GM21423 (cell line): ENCODE data around the gene CNN3.
A peak's percentile ranks its signal among the peaks of the same experiment; 100 is the strongest.

Experiments
- ATAC-seq: cut with Tn5 transposase; IDR thresholded peaks from one replicate; pipeline ENCODE4 v1.9.1; 2021; ENCODE audit warnings: mild to moderate bottlenecking, moderate library complexity; ENCODE audit not compliant: unreplicated experiment

Gene CNN3

DNA sequence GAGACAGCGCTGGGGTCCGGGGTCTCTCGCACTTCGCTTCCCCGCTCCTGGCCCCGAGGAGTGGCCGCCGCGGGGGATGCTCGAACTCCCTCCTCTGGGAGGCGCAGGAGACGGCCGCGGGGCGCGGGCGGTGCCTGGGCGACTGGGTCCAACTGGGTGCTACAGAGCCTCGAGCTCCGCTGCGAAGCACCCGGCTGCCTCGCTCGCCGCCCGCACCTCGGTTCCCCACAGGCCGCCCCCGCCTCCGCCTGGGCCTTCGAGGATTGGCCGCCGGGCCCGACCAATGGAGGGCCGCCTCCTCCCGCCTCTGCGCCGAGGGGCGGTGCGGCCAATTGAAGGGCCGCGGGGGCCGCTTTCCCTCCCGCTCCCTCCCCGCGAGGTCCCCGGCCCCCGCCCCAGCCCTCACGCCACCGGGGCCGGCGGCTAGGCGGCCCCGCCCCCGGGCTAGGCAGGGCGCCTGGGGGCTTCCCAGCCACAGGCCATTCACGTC is at the start of gene CNN3:
CNN3 (minus strand) TSS at position 196 of the 490 bp plus-strand sequence. CDS start 216 bp downstream, outside the sequence.
- peak; percentile 90 for ATAC-seq

DNA sequence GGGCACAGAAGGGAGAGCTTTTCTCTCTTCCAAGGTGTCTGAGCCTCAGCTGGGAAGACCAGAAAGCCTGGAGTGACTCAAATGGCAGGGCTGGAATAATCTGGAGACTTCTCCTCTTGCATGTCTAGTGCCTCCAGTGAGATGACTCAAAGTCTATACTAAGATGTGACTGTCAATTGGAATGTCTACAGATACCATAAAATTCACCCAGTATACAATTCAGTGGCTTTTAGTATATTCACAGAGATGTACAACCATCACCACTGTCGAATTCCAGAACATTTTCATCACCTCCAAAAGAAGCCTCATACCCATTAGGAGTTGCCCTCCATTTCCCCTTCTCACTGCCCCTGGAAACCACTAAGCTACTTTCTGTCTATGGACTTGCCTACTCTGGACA is 47.9 kb upstream of the CNN3 start:
- no peak for ATAC-seq

DNA sequence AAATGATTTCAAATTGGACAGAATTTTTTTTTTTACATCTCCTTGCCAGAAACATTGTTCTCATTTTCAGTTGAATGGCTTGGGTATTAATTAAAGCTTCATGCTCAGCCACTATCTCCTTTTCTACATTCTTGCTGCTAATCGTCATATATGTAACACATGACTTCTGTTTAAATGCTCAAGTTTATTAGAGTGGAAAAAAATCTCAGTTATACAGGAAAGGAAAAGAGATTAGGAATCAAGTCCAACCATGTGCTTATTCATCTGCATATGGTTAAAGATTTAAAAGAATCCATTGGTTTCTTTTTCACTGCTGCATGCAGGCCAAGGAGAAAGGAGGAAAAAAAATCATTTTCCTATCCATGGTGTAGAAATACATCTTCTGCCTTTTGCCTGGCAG is 47.3 kb upstream of the CNN3 start:
- no peak for ATAC-seq

DNA sequence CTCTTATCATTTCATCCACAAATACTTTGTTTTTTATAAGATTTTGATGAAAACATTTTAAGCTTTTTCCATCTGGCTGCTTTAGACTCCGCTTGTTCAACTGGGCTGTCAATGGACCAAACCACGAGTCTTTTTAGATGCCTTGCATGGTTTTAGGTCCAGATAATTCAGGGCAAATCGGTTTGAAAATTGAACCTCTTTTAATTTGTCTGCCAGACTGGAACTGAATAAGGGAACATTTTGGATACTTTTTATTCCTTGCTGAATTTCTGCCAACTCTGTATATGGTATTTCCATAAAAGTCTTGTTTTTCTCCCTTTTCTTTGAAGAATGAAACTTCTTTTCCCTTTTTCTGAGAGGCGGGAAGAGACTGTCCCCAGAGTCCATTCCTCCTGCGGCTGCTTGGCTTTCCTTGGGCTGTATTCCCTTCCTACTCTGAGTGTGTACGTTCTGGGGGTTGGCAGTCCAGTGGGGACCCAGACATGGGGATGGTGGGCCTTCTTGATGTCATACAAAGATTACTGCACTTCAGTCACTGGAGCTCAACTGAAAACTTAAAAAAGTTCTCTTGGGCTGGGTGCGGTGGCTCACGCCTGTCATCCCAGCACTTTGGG is 46.5 kb upstream of the CNN3 start:
- no peak for ATAC-seq

DNA sequence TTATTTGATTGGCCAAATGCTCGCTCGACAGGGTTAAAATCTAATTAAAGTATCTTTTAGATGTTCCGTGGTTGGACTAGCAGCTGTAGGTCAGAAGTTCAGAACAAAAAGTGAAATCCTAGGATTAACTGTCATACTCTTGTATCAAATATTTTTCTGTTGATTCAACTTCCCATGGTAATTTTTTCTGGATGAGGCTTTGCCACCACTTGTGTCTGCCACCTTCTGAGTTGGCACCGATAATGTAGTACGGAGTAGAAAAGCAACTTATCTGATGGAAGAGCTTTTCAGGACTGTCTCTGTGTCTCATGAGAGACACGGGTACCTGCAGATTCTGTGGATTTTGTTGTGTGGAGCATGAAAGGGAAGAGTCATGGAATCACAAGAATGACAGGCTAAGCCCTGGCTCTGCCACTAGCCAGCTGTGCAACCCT is 44.6 kb upstream of the CNN3 start:
- no peak for ATAC-seq

DNA sequence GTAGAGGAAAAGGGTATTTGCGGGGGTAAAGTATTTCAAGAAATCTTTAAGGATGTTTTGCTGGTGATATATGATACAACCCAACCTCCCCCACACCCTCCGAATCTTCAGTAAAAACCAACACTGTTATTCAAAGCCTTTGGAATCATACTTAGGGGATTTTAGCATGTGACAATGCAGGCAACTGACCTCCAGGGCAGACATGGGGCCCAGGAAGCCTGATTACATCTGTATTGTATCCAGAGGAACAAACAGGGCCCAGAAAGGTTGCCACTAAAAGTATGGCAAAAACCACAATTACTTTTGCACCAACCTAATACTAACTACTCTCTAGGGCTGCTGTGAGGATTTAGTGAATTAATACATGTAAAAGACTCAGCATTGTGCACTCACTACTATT is 43.9 kb upstream of the CNN3 start:
- ATAC-seq: no peak

DNA sequence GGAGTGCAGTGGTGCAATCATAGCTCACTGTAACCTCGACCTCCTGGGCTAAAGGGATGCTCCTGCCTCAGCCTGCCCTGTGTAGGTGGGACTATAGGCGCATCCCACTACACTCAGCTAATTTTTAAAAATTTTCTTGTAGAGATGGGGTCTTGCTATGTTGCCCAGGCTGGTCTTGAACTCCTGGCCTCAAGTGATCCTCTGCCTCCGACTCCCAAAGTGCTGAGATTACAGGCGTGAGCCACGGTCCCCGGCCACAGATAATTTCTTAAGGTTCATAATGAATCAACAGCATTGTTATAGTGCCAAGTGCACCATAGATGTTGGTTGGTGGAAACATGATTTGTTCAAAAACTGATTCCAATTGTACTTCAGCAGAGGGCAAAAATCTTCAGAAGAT is 42.2 kb upstream of the CNN3 start:
- no peak for ATAC-seq

DNA sequence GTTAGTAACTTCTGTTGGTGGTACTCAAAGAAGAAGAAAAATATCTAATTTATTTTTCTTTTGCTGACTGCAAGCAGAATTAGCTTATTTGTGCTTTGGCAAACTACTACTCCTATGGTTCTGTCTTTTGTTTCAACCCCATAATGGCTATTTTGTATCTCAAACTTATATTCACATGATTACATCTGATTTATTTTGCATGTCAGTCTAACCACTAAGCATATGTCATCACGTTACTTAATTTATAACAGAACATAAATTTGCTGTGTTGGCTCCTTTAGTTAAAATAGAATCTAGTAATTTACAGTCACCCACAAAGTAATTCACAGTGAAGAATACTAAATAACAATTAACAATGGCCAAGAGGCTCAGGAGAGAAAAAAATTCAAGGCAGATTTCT is 39.1 kb upstream of the CNN3 start:
- no peak for ATAC-seq

DNA sequence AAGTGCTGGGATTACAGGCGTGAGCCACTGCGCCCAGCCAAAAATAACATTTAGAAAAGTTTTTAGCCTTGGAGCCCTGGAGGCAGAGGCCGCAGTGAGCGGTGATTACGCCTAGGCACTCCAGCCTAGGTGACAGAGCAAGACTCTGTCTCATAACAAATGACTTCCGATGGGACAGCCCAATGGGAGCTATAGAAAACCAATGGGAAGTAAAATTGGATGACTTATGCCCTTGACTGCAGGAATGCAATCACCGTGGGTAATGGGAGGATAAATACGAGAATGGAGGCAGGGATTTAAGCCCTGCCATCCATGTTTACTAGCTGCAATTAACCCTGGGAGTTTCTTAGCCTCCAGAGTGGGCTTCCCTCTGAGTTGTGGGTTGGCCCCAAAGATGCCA is 37.0 kb upstream of the CNN3 start:
- no peak for ATAC-seq

DNA sequence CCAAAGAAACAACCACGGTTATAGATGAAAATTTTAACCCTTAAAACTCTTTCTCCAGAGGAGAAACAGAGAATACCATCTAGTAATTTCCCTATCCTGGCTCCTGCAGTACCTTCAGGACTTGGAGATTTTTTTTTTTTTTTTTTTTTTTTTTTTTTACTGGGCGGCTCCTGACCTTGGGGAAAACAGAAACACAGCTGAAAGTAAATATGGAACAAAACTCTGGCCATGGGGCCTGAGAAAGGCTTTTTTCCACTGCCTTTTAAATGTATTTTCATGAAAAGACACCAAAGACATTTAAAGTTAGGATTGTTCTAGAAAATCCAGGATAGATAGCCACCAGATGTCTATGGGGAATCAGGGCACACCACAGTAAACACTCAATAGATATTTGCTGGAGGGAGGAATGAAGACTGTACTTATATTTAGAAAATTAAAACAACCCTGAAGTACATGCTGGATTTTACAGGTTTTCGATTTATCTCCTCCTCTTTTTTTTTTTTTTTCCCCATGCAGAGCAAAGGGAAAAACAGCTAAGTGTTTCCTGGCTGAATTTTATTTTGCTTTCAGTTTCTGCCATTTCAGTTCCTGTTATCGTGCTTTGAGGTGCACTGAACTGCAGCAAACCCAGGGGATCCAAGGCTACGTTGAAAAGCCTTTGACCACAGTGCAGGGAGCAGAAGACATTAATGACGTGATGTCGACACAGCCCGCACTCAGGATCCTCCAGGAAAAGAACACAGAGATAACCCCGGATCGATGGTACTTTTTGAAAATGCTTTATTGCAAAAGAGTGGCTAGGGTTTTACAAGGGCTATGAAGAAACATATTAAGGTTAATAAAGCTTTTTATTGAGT is 35.7 kb upstream of the CNN3 start:
- peak; percentile 98 for ATAC-seq

DNA sequence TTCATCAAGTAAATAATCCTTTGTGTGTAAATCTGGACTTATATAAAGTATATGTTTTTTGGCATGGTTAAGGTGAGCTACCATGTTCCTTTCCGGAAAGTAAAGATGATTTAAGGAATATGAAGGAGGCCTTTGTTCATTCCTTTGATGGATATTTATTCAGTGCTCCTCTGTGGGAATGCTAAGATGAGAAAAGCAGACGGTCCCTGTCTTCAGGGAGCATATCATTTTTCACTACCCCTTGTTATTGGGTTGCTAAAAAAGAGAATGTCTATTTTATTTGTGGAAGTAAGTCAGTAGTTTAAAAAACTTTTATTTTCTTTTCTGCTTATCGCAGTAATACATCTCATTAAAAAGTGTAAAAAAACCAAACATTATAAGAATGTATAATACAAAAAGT is 35.1 kb upstream of the CNN3 start:
- no peak for ATAC-seq

DNA sequence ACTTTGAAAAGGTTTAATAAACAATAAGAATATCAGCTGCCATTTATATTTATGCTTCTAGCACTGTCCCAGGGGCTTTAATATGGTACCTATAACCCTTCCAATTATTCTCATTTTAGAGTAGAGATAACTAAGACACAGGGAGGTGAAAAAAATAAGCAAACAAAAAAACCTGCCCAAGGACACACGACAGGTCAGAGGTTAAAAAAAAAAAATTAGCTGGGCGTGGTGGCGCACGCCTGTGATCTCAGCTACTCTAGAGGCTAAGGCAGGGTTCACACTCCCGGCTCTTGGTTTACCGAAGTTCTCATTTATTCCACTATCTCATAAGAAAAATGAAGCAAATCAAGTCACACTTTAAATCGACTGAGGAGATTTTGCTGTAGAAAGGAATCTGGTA is 34.7 kb upstream of the CNN3 start:
- ATAC-seq: no peak

DNA sequence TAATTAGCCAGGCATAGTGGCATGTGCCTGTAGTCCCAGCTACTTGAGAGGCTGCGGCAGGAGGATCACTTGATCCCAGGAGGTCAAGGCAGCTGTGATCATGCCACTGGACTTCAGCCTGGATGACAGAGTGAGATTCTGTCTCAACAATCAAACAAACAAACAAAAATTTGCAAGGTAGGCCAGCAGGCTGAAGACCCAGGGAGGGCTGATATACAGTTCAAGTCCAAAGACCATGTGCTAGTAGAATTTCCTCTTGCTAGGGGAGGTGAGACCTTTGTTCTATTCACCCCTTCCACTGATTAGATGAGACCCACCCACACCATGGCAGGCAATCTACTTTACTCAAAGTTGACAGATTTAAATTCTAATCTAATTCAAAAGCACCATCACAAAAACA is 31.2 kb upstream of the CNN3 start:
- ATAC-seq: no peak

DNA sequence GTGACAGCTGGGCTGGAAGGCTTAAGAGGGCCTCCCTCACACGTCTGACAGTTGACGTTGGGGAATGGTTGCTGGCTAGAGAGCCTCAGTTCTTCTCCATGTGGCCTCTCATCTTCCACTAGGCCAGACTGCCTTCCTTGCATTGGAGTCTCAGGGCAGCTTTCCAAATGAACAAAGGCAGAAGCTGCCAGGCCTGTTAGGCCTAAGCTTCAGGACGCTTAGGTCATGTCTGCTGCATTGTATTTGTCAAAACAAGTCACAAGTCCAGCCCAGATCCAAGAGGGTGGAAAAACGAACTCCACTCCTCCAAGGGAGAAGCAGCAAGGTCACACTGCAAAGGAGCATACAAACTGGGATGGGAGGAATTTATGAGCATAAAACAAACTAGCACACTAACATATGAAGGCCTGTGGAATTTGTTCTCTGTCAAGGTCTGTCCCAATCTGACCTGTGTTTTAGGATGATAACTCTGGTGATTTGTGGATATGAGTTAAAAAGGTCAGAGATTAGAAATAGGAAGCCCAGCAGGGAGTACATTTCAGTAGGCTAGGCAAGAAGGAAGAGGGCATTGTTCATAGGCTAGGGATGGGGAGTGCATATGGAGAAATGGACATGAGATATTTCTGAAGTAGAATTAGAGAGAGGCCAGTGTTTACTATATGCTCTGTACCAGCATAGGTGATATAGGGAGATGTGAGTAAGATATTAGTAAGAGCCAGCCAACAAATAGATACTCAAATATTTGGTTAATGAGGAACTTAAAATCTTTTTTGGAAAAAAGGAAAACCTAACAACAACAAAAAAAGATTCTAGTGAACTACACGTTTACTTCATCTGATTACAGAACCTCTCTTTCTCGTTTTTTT is 29.1 kb upstream of the CNN3 start:
- ATAC-seq: no peak

DNA sequence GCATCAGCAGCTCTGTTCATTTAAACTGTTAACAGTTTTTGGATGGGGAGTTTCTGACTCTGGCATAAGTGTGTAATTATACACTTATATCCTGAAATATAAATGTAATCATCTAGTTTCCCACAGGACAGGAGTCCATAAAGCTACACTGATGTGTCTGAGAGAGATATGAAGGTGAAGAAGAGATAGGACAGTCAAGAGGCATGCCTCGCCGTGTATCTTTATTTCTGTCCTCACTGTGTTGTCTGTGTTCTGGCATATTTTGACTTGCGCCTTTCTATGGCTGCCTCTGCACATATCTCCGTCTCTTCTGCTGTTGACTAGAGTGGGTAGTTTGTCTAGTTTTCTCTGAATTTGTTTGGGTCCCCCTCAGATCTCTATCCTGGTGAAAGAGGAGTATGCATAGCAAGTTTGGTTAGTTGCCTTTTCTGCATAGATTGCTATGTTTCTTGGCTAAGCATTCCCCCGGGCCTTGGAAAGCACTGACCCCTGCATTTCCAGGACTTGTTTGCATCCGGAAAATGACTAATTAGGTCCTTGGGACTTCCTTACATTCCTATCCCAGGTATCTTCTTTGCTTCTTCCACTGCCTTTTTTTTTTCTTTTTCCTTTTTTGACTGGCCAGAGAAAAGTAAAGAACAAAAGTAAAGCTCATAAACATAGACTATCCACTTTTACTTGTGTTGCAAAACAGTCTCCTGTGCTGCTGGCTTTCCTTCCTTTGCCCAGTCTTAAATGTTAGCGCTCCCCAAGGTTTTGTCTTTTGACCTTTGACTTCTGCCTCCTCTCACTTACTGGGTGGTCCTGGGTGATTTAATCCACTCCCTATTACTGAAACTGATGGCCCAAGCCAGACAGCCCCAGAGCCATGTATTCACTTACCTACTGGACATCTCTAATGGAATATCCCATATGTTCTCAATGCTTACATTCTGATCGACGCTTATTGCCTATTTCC is 27.6 kb upstream of the CNN3 start:
- no peak for ATAC-seq

DNA sequence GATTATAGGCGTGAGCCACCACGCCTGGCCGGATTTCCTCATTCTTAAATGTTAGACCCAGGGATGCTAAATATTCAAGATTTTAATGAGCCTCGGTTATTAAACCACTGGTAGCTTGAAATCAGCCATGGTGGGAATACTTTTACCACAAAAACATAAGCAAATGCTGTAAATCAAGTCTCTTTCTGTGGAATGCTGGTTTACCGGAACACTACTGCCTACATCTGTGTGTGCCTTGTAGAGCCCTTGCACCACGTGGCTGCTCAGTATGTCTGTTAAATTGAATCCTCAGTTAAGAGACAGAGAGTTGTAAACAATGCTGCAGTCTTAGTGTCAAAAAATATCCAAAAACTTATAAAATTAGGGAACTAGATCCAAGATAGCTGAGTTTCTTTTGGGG is 26.8 kb upstream of the CNN3 start:
- no peak for ATAC-seq

DNA sequence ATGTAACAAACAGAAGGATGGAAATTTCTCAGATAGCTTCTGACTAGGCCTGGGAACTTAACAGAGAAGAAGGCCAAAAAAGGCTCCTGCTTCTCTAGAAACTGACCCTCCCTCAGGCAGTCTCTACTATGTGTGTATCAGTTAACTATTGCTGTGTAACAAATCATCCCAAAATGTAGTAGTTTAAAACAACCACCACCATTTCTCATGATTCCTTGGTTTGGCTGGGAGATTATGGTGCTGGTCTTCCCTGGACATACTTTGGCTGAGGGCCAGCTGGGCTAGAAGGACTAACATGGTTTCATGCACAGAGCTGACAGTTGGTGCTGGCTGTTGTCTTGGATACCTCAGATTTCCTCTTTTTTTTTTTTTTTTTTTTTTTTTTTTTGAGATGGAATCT is 26.2 kb upstream of the CNN3 start:
- ATAC-seq: no peak

DNA sequence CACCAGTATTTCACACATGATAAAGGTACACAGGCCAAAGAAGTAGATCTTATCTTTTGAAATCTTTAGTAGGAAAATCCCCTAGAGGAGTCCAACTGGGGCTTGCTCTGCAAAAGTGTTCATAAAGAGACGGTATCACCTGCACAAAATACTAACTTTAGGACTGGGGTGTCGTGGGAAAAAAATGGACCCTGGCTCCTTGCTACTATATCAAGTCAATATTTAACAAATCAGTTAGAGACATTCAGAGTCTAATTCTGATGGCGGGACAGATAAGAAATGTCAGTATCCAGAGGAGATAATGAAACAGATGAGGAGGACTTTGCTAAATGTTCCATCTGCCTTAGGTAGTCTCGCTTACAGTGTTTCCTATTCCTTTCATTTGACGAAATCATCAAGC is 25.6 kb upstream of the CNN3 start:
- no peak for ATAC-seq

DNA sequence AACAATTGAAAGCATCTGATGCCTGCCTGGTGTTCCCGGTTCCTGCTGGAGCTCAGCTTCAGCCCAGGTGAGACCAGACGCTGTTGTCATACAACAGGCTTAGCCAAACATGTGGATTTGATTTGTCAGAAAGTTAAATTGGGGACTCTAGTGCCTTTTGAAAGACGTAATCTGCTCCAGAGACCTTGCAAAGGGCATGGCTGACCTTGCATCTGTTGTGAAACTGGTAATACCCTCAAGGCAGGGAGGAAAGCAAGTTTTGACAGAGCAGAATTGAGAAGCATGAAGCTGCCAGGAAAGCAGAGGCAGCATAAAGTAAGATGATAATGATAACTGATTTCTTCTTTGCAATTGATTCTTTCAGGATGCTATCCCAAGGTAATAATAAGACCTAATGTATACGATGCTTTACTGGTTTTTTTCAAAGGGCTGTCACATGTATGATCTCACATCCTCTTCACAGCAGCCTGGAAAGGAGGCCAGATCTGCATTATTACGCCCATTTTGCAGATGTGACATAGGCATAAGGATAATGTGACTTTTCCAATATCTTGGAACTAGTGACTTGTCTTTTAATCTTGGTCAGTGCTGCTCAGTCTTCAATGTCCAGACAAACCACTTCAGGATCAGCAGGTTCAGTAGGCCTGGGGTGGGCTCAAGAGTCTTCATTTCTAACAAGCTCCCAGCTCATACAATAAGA is 24.7 kb upstream of the CNN3 start:
- no peak for ATAC-seq

DNA sequence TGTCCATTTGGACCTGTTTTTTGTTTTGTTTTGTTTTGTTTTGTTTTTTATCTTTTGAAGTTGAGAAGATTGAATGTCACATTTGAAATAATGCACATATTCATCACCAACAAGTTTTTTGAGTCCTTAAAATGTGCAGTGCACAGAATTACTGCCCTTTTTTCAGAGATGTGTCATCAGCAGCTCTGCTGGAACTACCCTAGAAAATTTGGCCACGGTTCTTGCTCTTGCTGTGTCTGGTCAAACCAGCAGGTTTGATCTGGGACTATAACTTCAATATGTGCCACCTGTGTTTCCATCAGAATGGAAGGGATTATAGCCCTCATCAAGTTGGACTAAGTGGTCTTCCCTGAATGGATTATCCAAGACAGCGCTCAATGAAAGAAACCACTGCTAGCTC is 24.1 kb upstream of the CNN3 start:
- no peak for ATAC-seq
